IPS-20b (cell line): Measurements from ENCODE around the gene RSPH6A.

Source experiments
- H3K27ac ChIP-seq: one replicate; pipeline ENCODE4 v1.5.1; 2013; ENCODE audit warnings: low read length
- H3K27me3 ChIP-seq: 2 replicates; pipeline ENCODE4 v1.6.1; 2013; ENCODE audit warnings: mild to moderate bottlenecking, low read length, inconsistent platforms; ENCODE audit not compliant: insufficient read depth
- H3K36me3 ChIP-seq: 2 replicates; pipeline ENCODE4 v1.6.1; 2013; ENCODE audit warnings: low read depth, mild to moderate bottlenecking, inconsistent platforms, low read length, moderate library complexity; ENCODE audit not compliant: insufficient read depth
- H3K4me1 ChIP-seq: 2 replicates; pipeline ENCODE4 v1.6.1; 2013; ENCODE audit warnings: mild to moderate bottlenecking, control low read depth, inconsistent platforms, low read length, moderate library complexity; ENCODE audit not compliant: insufficient read depth
- H3K4me3 ChIP-seq: 2 replicates; pipeline ENCODE4 v1.5.1; 2013; ENCODE audit warnings: mild to moderate bottlenecking, low read length, inconsistent platforms
- H3K9ac ChIP-seq: 2 replicates; pipeline ENCODE4 v1.6.1; 2013; ENCODE audit warnings: low read depth, mild to moderate bottlenecking, inconsistent platforms, low read length, moderate library complexity
- H3K9me3 ChIP-seq: 2 replicates; pipeline ENCODE4 v1.6.1; 2013; ENCODE audit warnings: mild to moderate bottlenecking, low read depth, low read length, inconsistent platforms; ENCODE audit not compliant: insufficient read depth

RSPH6A gene

GRCh38 chr19:45848922-45849321 lies 33.8 kb upstream of the RSPH6A start:
- Histone ChIP-seq H3K27me3 (no peaks in the 10 kb centered on the region), H3K9me3 (no peaks in the 10 kb centered on the region), H3K4me1 (no peaks in the 10 kb centered on the region), H3K4me3 (no peak overlapping the region), H3K9ac (no peak overlapping the region), H3K36me3 (peaks cover 99% of the 10 kb centered on the region), H3K27ac (no peak overlapping the region)

GRCh38 chr19:45847663-45848062 lies 32.6 kb upstream of the RSPH6A start:
- Histone ChIP-seq H3K9ac (no peak overlapping the region), H3K36me3 (peaks cover 98% of the 10 kb centered on the region), H3K27ac (no peak overlapping the region), H3K4me3 (no peak overlapping the region), H3K4me1 (no peaks in the 10 kb centered on the region), H3K9me3 (no peaks in the 10 kb centered on the region), H3K27me3 (no peaks in the 10 kb centered on the region)

GRCh38 chr19:45842198-45842597 lies 27.1 kb upstream of the RSPH6A start:
- no peak overlapping the region for H3K4me3 ChIP-seq
- no peaks in the 10 kb centered on the region for H3K4me1 ChIP-seq
- H3K9ac ChIP-seq = no peak overlapping the region
- H3K27me3 ChIP-seq = no peaks in the 10 kb centered on the region
- no peak overlapping the region for H3K27ac ChIP-seq
- H3K36me3 ChIP-seq = peaks cover 98% of the 10 kb centered on the region
- no peaks in the 10 kb centered on the region for H3K9me3 ChIP-seq

- H3K36me3 ChIP-seq = peaks cover 95% of the 10 kb centered on the region
- no peak overlapping the region for H3K27ac ChIP-seq
- H3K9me3 ChIP-seq = no peaks in the 10 kb centered on the region
- no peak overlapping the region for H3K4me3 ChIP-seq
- H3K9ac ChIP-seq = no peak overlapping the region
- H3K4me1 ChIP-seq = no peaks in the 10 kb centered on the region
- no peaks in the 10 kb centered on the region for H3K27me3 ChIP-seq
Observed at GRCh38 chr19:45834970-45835369, 19.9 kb upstream of the RSPH6A start.

GRCh38 chr19:45828945-45829344 lies 13.8 kb upstream of the RSPH6A start:
- Histone ChIP-seq H3K36me3 (peaks cover 96% of the 10 kb centered on the region), H3K27ac (no peak overlapping the region)

GRCh38 chr19:45828523-45828922 lies 13.4 kb upstream of the RSPH6A start:
- no peaks in the 10 kb centered on the region for H3K27me3 ChIP-seq
- H3K9me3 ChIP-seq = no peaks in the 10 kb centered on the region
- no peak overlapping the region for H3K4me3 ChIP-seq
- H3K4me1 ChIP-seq = no peaks in the 10 kb centered on the region
- H3K9ac ChIP-seq = no peak overlapping the region
- H3K36me3 ChIP-seq = peaks cover 97% of the 10 kb centered on the region
- H3K27ac ChIP-seq = no peak overlapping the region

More at GRCh38 chr19:45828945-45829344, 13.8 kb upstream of the RSPH6A start:
- Histone ChIP-seq H3K4me1 (no peaks in the 10 kb centered on the region), H3K9me3 (no peaks in the 10 kb centered on the region), H3K9ac (no peak overlapping the region), H3K27me3 (no peaks in the 10 kb centered on the region), H3K4me3 (no peak overlapping the region)

GRCh38 chr19:45827459-45828093 lies 12.5 kb upstream of the RSPH6A start:
- Histone ChIP-seq H3K4me1 (no peaks in the 10 kb centered on the region), H3K27ac (no peak overlapping the region), H3K36me3 (peaks cover 97% of the 10 kb centered on the region), H3K4me3 (no peak overlapping the region), H3K27me3 (no peaks in the 10 kb centered on the region), H3K9me3 (no peaks in the 10 kb centered on the region), H3K9ac (no peak overlapping the region)

- H3K36me3 ChIP-seq = peaks cover 95% of the 10 kb centered on the region
Observed at GRCh38 chr19:45826934-45827333, 11.8 kb upstream of the RSPH6A start.

GRCh38 chr19:45825917-45826893 lies 11.1 kb upstream of the RSPH6A start:
- Histone ChIP-seq H3K27me3 (no peaks in the 10 kb centered on the region), H3K36me3 (peaks cover 95% of the 10 kb centered on the region), H3K9me3 (no peaks in the 10 kb centered on the region), H3K9ac (no peak overlapping the region), H3K4me3 (no peak overlapping the region), H3K4me1 (no peaks in the 10 kb centered on the region), H3K27ac (no peak overlapping the region)

More at GRCh38 chr19:45826934-45827333, 11.8 kb upstream of the RSPH6A start:
- Histone ChIP-seq H3K27ac (no peak overlapping the region), H3K9ac (no peak overlapping the region), H3K4me3 (no peak overlapping the region), H3K27me3 (no peaks in the 10 kb centered on the region), H3K9me3 (no peaks in the 10 kb centered on the region), H3K4me1 (no peaks in the 10 kb centered on the region)

GRCh38 chr19:45825263-45825605 lies 10.1 kb upstream of the RSPH6A start:
- Histone ChIP-seq H3K36me3 (peaks cover 97% of the 10 kb centered on the region), H3K27ac (no peak overlapping the region), H3K4me3 (no peak overlapping the region), H3K9ac (no peak overlapping the region), H3K9me3 (no peaks in the 10 kb centered on the region), H3K27me3 (no peaks in the 10 kb centered on the region), H3K4me1 (no peaks in the 10 kb centered on the region)

GRCh38 chr19:45824531-45825262 lies 9.6 kb upstream of the RSPH6A start:
- no peak overlapping the region for H3K4me3 ChIP-seq
- no peaks in the 10 kb centered on the region for H3K4me1 ChIP-seq
- H3K27me3 ChIP-seq = no peaks in the 10 kb centered on the region
- H3K9ac ChIP-seq = no peak overlapping the region
- peaks cover 97% of the 10 kb centered on the region for H3K36me3 ChIP-seq
- H3K27ac ChIP-seq = no peak overlapping the region
- no peaks in the 10 kb centered on the region for H3K9me3 ChIP-seq
